Activated B cell treated with CpG ODN at 0.5 μM for 24 hours (primary cell): ENCODE data around the gene PHRF1. TPM values are rescaled to one million over a fixed set of nuclear protein-coding genes. Genes with fewer than 3 reads are reported as not detected.

Experiments
- ATAC-seq: fragments of 200-7000 bp; cut with Tn5 transposase; one replicate; pipeline ENCODE4 v1.10.0; 2021; ENCODE audit warnings: low read depth, mild to moderate bottlenecking, moderate library complexity
- CTCF ChIA-PET: fragments of 350-600 bp; sonication (Branson Sonifier 250); formaldehyde crosslinking; loops from one replicate; lab custom pipeline; 2021; ENCODE audit warnings: antibody characterized with exemption; lab: Charles Lee
- POLR2A ChIA-PET: fragments of 350-600 bp; sonication (Branson Sonifier 250); formaldehyde crosslinking; loops from one replicate; lab custom pipeline; 2021; ENCODE audit warnings: antibody characterized with exemption; lab: Charles Lee
- DNase-seq: peaks from one replicate; pipeline ENCODE4 v3.0.0; 2022
- H3K27ac Mint-ChIP-seq: one replicate; pipeline ENCODE4 v1.8.0; 2020; ENCODE audit warnings: mixed read lengths
- H3K27me3 Mint-ChIP-seq: one replicate; pipeline ENCODE4 v1.8.0; 2021; ENCODE audit warnings: mixed read lengths
- H3K36me3 Mint-ChIP-seq: one replicate; pipeline ENCODE4 v1.8.0; 2021; ENCODE audit warnings: low read depth, mixed read lengths
- H3K4me1 Mint-ChIP-seq: one replicate; pipeline ENCODE4 v1.8.0; 2021; ENCODE audit warnings: mixed read lengths
- H3K4me3 Mint-ChIP-seq: one replicate; pipeline ENCODE4 v1.8.0; 2020; ENCODE audit warnings: mild to moderate bottlenecking, mixed read lengths
- H3K9me3 Mint-ChIP-seq: one replicate; pipeline ENCODE4 v1.8.0; 2020; ENCODE audit warnings: mixed read lengths
- CTCF ChIP-seq: fragments of 200-600 bp; IDR thresholded peaks from one replicate; pipeline ENCODE4 v1.8.0; 2022; ENCODE audit warnings: antibody characterized with exemption, mild to moderate bottlenecking
- intact Hi-C: fragments of 100-400 bp; cut with micrococcal nuclease; formaldehyde crosslinking; loops from one replicate; pipeline ENCODE4 v1.15.1; 2024
- total RNA-seq: library from RNA; stranded (reverse); gene quantifications from 2 replicates; pipeline ENCODE4 v1.2.3, GENCODE V29; 2022

PHRF1 gene
- total RNA-seq, 1 donor from 2014 or later = 49.6 TPM

- POLR2A ChIA-PET = interaction anchor here (0.6 to 3.8 kb wide), 15 partner anchors 11 to 211 kb away, joined by 3 to 27 read pairs (median 5); partner anchors contain the start of genes DEAF1, GATD1, HRAS and LRRC56
- peak overlapping the region; percentile 90 for H3K4me3 Mint-ChIP-seq
- no peaks in the 10 kb centered on the region for H3K27me3 Mint-ChIP-seq
- H3K4me1 Mint-ChIP-seq = peaks cover 25% of the 10 kb centered on the region
- H3K36me3 Mint-ChIP-seq = peaks cover 16% of the 10 kb centered on the region
- DNase-seq (no peak), ATAC-seq (no peak)
- TF ChIP-seq CTCF = no peak
- CTCF ChIA-PET = no interaction called here
- intact Hi-C loops = loop anchor here (1.0 to 10.0 kb wide), 5 partner anchors 20 to 1238 kb away; partner anchors contain the start of genes DEAF1, DRD4, LSP1 and TMEM80
- H3K9me3 Mint-ChIP-seq = no peaks in the 10 kb centered on the region
- peak overlapping the region; percentile 88 for H3K27ac Mint-ChIP-seq
These were observed 40.3 kb downstream of the PHRF1 start for GRCh38 chr11:616320-617198.

GRCh38 chr11:617199-617911 is 41.1 kb downstream of the PHRF1 start:
- H3K36me3 Mint-ChIP-seq = peaks cover 8% of the 10 kb centered on the region
- TF ChIP-seq CTCF = no peak
- ChIA-PET CTCF (no interaction called here), POLR2A (interaction anchor here (0.6 kb wide), 1 partner anchor 317 kb away, joined by 3 read pairs; no protein-coding TSS in a partner anchor)
- H3K4me3 Mint-ChIP-seq = no peak overlapping the region
- no peaks in the 10 kb centered on the region for H3K27me3 Mint-ChIP-seq
- DNase-seq (no peak), ATAC-seq (no peak)
- intact Hi-C loops = loop anchor here (2.0 to 10.0 kb wide), 4 partner anchors 19 to 1237 kb away; partner anchors contain the start of genes DRD4 and LSP1
- peak overlapping the region; percentile 30 for H3K27ac Mint-ChIP-seq
- H3K4me1 Mint-ChIP-seq = peaks cover 23% of the 10 kb centered on the region
- no peaks in the 10 kb centered on the region for H3K9me3 Mint-ChIP-seq

GRCh38 chr11:617912-618682 is 41.8 kb downstream of the PHRF1 start:
- Mint-ChIP-seq H3K9me3 (no peaks in the 10 kb centered on the region), H3K4me3 (no peak overlapping the region), H3K27ac (peak overlapping the region; percentile 30), H3K27me3 (no peaks in the 10 kb centered on the region), H3K4me1 (peaks cover 23% of the 10 kb centered on the region), H3K36me3 (peaks cover 5% of the 10 kb centered on the region)
- ATAC-seq (no peak), DNase-seq (no peak)
- POLR2A ChIA-PET = interaction anchor here (0.6 kb wide), 1 partner anchor 317 kb away, joined by 3 read pairs; no protein-coding TSS in a partner anchor
- no peak for TF ChIP-seq CTCF
- intact Hi-C loops = loop anchor here (2.0 to 10.0 kb wide), 4 partner anchors 19 to 1237 kb away; partner anchors contain the start of genes DRD4 and LSP1
- CTCF ChIA-PET = no interaction called here

GRCh38 chr11:618856-619627 is 42.8 kb downstream of the PHRF1 start:
- peaks cover 3% of the 10 kb centered on the region for H3K36me3 Mint-ChIP-seq
- POLR2A ChIA-PET = no interaction called here
- TF ChIP-seq CTCF = no peak
- no peaks in the 10 kb centered on the region for H3K9me3 Mint-ChIP-seq
- CTCF ChIA-PET = no interaction called here
- no peak for DNase-seq
- H3K27me3 Mint-ChIP-seq = peaks cover 3% of the 10 kb centered on the region
- ATAC-seq = no peak
- H3K27ac Mint-ChIP-seq = no peak overlapping the region
- H3K4me3 Mint-ChIP-seq = no peak overlapping the region
- peaks cover 23% of the 10 kb centered on the region for H3K4me1 Mint-ChIP-seq
- intact Hi-C loops = loop anchor here (5.0 to 10.0 kb wide), 2 partner anchors 108 to 1236 kb away; partner anchors contain the start of gene LSP1
